ENCODE results near the gene ERVV-1. TPM values are rescaled to one million over a fixed set of nuclear protein-coding genes. Genes with fewer than 3 reads are reported as not detected.
"Not testable (repeated sequence)": the region's sequence is repeated elsewhere in the genome, so short reads cannot be mapped to it uniquely, and the experiment has no call there.

Gene ERVV-1
- total RNA-seq, 2 experiments from 2014 or later: 0.11 TPM; not detected in 1

DNA sequence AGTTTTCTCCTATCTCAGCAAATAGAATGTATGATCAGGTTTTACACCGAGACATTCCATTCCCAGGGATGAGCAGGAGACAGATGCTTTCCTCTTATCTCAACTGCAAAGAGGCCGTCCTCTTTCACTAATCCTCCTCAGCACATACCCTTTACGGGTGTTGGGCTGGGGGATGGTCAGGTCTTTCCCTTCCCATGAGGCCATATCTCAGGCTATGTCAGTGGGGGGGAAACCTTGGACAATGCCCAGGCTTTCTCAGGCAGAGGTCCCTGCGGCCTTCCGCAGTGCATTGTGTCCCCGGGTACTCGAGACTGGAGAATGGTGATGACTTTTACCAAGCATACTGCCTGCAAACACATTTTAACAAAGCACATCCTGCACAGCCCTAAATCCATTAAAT lies 14.6 kb downstream of the ERVV-1 start:
- CTCF ChIA-PET; intact Hi-C loops (cut with DNase I, micrococcal nuclease); POLR2A ChIA-PET; H3K4me1 Mint-ChIP-seq; H3K27me3 Mint-ChIP-seq; H3K36me3 Mint-ChIP-seq (ENCODE audit: low read depth); ATAC-seq; H3K4me3 Mint-ChIP-seq; H3K27ac Mint-ChIP-seq; DNase-seq: not testable (repeated sequence)
- H3K9me3 Mint-ChIP-seq (ENCODE audit: low read depth): peaks cover 29% of the 10 kb centered on the region

- peaks cover 32% of the 10 kb centered on the region for H3K9me3 Mint-ChIP-seq (ENCODE audit: low read depth)
- POLR2A ChIA-PET: no interaction called here
- peaks cover 22% of the 10 kb centered on the region for H3K36me3 Mint-ChIP-seq (ENCODE audit: low read depth)
- DNase-seq: no peak
- CTCF ChIA-PET: no interaction called here
- peaks cover 14% of the 10 kb centered on the region for H3K27me3 Mint-ChIP-seq
- H3K4me1 Mint-ChIP-seq: peaks cover 4% of the 10 kb centered on the region
- no peak for ATAC-seq
- no peak overlapping the region for H3K4me3 Mint-ChIP-seq
- intact Hi-C loops (cut with DNase I, micrococcal nuclease): no loop called here
- H3K27ac Mint-ChIP-seq: no peak overlapping the region
Observed at GRCh38 chr19:53034054-53034453, 20.3 kb downstream of the ERVV-1 start.

DNA sequence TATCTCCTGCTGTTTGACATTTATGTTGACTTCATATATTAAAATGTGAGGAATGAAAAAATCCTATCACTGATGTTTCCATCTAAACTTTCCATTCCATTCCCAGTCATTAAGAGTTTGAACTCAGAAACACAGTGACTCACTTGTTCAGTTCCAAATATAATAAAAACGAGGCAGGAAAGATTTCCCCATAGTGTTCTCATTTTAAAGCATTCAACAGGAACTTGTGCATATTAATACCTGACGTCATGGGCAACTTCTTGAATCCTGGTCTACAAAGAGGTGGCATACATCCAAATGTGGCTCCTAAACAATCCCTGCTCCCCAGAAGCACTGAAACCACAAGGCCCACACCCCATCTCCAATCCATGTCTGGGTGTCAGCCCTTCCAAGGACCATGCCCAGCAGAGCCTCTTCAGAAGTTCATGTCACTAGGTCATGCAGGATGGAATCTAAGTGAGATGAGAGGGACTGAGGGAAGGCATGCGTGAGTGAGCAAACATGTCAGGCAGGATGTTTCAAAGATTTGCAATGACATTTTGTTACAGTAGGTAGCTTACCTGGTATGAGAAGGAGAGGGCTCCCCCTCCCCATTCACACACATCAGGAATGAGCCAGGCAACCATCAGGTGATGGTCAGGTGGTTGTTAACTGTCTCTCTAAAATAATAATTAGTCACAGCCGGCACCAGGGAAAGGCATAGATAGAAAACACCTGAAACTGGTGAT lies 21.4 kb downstream of the ERVV-1 start:
- peaks cover 28% of the 10 kb centered on the region for H3K9me3 Mint-ChIP-seq (ENCODE audit: low read depth)

GRCh38 chr19:53037101-53038097 lies 23.7 kb downstream of the ERVV-1 start:
- CTCF ChIA-PET: no interaction called here
- peak; percentile 52 for DNase-seq
- Mint-ChIP-seq H3K27me3 (peaks cover 14% of the 10 kb centered on the region), H3K36me3 (ENCODE audit: low read depth) (peaks cover 25% of the 10 kb centered on the region), H3K4me1 (peaks cover 4% of the 10 kb centered on the region), H3K4me3 (peak overlapping the region; percentile 14), H3K27ac (no peak overlapping the region), H3K9me3 (ENCODE audit: low read depth) (peaks cover 26% of the 10 kb centered on the region)
- POLR2A ChIA-PET: no interaction called here
- ATAC-seq: no peak
- intact Hi-C loops (cut with DNase I, micrococcal nuclease): no loop called here

More for the DNA sequence above, 21.4 kb downstream of the ERVV-1 start:
- intact Hi-C loops (cut with DNase I, micrococcal nuclease): no loop called here
- POLR2A ChIA-PET: no interaction called here
- ATAC-seq: no peak
- peaks cover 23% of the 10 kb centered on the region for H3K36me3 Mint-ChIP-seq (ENCODE audit: low read depth)
- peaks cover 14% of the 10 kb centered on the region for H3K27me3 Mint-ChIP-seq
- CTCF ChIA-PET: no interaction called here
- H3K27ac Mint-ChIP-seq: no peak overlapping the region
- DNase-seq: no peak
- H3K4me1 Mint-ChIP-seq: peaks cover 4% of the 10 kb centered on the region
- H3K4me3 Mint-ChIP-seq: no peak overlapping the region

- peaks cover 4% of the 10 kb centered on the region for H3K4me1 Mint-ChIP-seq
- ATAC-seq (no peak), DNase-seq (no peak)
- ChIA-PET POLR2A (no interaction called here), CTCF (no interaction called here)
- peaks cover 27% of the 10 kb centered on the region for H3K36me3 Mint-ChIP-seq (ENCODE audit: low read depth)
- no peak overlapping the region for H3K27ac Mint-ChIP-seq
- intact Hi-C loops (cut with DNase I, micrococcal nuclease): no loop called here
- no peak overlapping the region for H3K4me3 Mint-ChIP-seq
- peaks cover 33% of the 10 kb centered on the region for H3K9me3 Mint-ChIP-seq (ENCODE audit: low read depth)
- peaks cover 11% of the 10 kb centered on the region for H3K27me3 Mint-ChIP-seq
Observed at GRCh38 chr19:53041366-53041765, 27.6 kb downstream of the ERVV-1 start.

GRCh38 chr19:53045536-53045935 lies 31.8 kb downstream of the ERVV-1 start:
- DNase-seq (no peak), ATAC-seq (no peak)
- H3K9me3 Mint-ChIP-seq (ENCODE audit: low read depth): peaks cover 33% of the 10 kb centered on the region
- H3K36me3 Mint-ChIP-seq (ENCODE audit: low read depth): peaks cover 10% of the 10 kb centered on the region
- no peaks in the 10 kb centered on the region for H3K4me1 Mint-ChIP-seq
- intact Hi-C loops (cut with DNase I, micrococcal nuclease): no loop called here
- no peak overlapping the region for H3K4me3 Mint-ChIP-seq
- POLR2A ChIA-PET: no interaction called here
- CTCF ChIA-PET: no interaction called here
- no peaks in the 10 kb centered on the region for H3K27me3 Mint-ChIP-seq
- H3K27ac Mint-ChIP-seq: no peak overlapping the region

- Mint-ChIP-seq H3K27ac (no peak overlapping the region), H3K36me3 (ENCODE audit: low read depth) (peaks cover 8% of the 10 kb centered on the region), H3K4me1 (no peaks in the 10 kb centered on the region), H3K27me3 (no peaks in the 10 kb centered on the region), H3K4me3 (no peak overlapping the region), H3K9me3 (ENCODE audit: low read depth) (peaks cover 36% of the 10 kb centered on the region)
- no peak for DNase-seq
- no peak for ATAC-seq
- intact Hi-C loops (cut with DNase I, micrococcal nuclease): no loop called here
- ChIA-PET CTCF (no interaction called here), POLR2A (no interaction called here)
Observed at GRCh38 chr19:53047379-53047778, 33.7 kb downstream of the ERVV-1 start.

DNA sequence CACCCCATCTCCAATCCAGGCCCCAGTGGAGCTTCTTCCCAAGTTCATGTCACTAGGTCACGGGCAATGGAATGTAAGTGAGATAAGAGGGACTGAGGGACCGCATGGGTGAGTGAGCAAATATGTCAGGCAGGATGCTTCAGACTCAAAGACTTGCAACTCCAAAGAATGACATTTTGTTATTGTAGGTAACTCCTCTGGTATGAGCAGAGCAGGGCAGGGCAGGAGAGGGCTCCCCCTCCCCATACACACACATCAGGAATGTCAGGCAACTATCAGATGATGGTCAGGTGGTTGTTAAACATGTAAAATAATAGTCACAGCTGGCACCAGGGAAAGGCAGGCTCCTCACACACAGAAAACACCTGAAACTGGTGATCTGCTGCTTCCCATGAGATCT lies 41.4 kb downstream of the ERVV-1 start:
- Mint-ChIP-seq H3K27ac (no peak overlapping the region), H3K27me3 (peaks cover 6% of the 10 kb centered on the region), H3K36me3 (ENCODE audit: low read depth) (peaks cover 22% of the 10 kb centered on the region), H3K4me1 (peaks cover 2% of the 10 kb centered on the region), H3K9me3 (ENCODE audit: low read depth) (peaks cover 41% of the 10 kb centered on the region), H3K4me3 (no peak overlapping the region)
- DNase-seq: no peak
- no peak for ATAC-seq
- CTCF ChIA-PET: no interaction called here
- intact Hi-C loops (cut with DNase I, micrococcal nuclease): no loop called here
- POLR2A ChIA-PET: no interaction called here

DNA sequence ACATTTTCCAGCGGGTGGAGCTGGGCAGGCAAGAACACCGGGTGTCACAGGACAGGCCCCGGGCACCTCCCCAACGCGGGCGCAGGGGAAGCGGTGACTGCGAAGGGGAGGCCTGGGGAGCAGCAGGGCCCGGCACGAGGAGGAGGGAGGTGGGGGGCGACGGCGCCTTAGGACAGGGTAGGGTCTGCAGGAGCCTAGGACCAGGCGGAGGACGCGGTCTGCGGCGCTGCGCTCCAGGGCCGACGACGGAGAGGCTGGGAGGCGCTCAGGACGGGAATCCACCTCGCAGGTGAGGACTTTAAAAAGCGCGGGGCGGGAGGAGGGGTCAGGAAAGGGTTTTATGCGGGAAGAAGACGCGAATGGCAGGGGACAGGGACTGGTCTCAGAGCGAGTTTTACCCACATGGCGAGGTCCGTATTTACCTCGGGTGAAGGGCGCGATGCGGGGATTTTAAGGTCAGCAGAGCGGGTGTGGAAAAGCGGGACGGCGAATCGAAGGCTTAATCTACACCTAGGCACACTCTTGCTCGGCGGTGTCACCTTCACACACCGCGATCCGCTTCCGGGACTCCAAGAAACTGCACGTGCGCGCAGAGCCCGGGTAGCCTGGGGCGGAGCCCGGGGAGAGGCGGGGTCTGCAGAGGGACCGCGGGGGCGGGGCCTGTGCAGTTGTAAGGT lies 44.3 kb downstream of the ERVV-1 start:
- Mint-ChIP-seq H3K4me1 (peaks cover 2% of the 10 kb centered on the region), H3K4me3 (peak overlapping the region; percentile 30), H3K9me3 (ENCODE audit: low read depth) (peaks cover 40% of the 10 kb centered on the region), H3K36me3 (ENCODE audit: low read depth) (peaks cover 28% of the 10 kb centered on the region), H3K27ac (no peak overlapping the region), H3K27me3 (peaks cover 6% of the 10 kb centered on the region)
- intact Hi-C loops (cut with DNase I, micrococcal nuclease): no loop called here
- ATAC-seq (peak; percentile 57), DNase-seq (peak; percentile 56)
- ChIA-PET POLR2A (no interaction called here), CTCF (no interaction called here)

Data from activated CD4-positive, alpha-beta T cell treated with anti-CD3 and anti-CD28 coated beads for 36 hours (primary cell).